Upper lobe of left lung (tissue), 6 donors: ENCODE results near the gene B3GAT2. TPM values are rescaled to one million over a fixed set of nuclear protein-coding genes. Genes with fewer than 3 reads are reported as not detected.

Experiments
- ATAC-seq, 2 donors: fragments of 200-7000 bp; cut with Tn5 transposase; one replicate each; pipeline ENCODE4 v1.9.1; 2022; ENCODE audit warnings: mild to moderate bottlenecking in 2 of 2, moderate library complexity in 2 of 2; ENCODE audit not compliant: low FRiP score in 2 of 2
- DNase-seq, 2 donors: peaks; one replicate each; pipeline ENCODE4 v3.0.0-alpha.2; 2019 to 2020
- H3K27ac ChIP-seq, 4 donors: fragments of 200-600 bp; sonication (generic); one replicate each; pipeline ENCODE4 v1.5.1; 2016 to 2019
- H3K27me3 ChIP-seq, 4 donors: fragments of 200-600 bp; sonication (generic); one replicate each; pipeline ENCODE4 v1.5.1; 2017 to 2019
- H3K36me3 ChIP-seq, 4 donors: fragments of 200-600 bp; sonication (generic); one replicate each; pipeline ENCODE4 v1.5.1; 2016 to 2019
- H3K4me1 ChIP-seq, 4 donors: fragments of 200-600 bp; sonication (generic); one replicate each; pipeline ENCODE4 v1.5.1; 2018 to 2019
- H3K4me3 ChIP-seq, 4 donors: fragments of 200-600 bp; sonication (generic); one replicate each; pipeline ENCODE4 v1.5.1; 2017 to 2019; ENCODE audit warnings: mild to moderate bottlenecking in 2 of 4, moderate library complexity in 1 of 4
- H3K9me3 ChIP-seq, 4 donors: fragments of 200-600 bp; sonication (generic); one replicate each; pipeline ENCODE4 v1.5.1; 2018 to 2019
- EP300 ChIP-seq, 4 donors: sonication (generic); formaldehyde crosslinking; IDR thresholded peaks; one replicate each; pipeline ENCODE4 v1.5.1; 2017; ENCODE audit warnings: antibody characterized with exemption in 4 of 4, control low read depth in 2 of 4
- POLR2A ChIP-seq, 4 donors: fragments of 450-650 bp; IDR thresholded peaks; one replicate each; pipeline ENCODE4 v1.5.1; 2016 to 2017; ENCODE audit warnings: antibody characterized with exemption in 4 of 4, mild to moderate bottlenecking in 2 of 4
- POLR2AphosphoS5 ChIP-seq, 2 donors: sonication (generic); formaldehyde crosslinking; IDR thresholded peaks; one replicate each; pipeline ENCODE4 v1.5.1; 2017; ENCODE audit warnings: antibody characterized with exemption in 2 of 2
- WGBS, 2 donors: methylation state at CpG; one replicate each; pipeline ENCODE4 v1.1.5; 2017 to 2018; 5-methylcytosine and 5-hydroxymethylcytosine counted together
- total RNA-seq, 6 donors: library from RNA; depleted of rRNA in 4 of 6; stranded (reverse); fragments of >200 nt in 4 of 6; gene quantifications; one replicate each; pipeline versions ENCODE4 v1.1.0 to v1.2.1, GENCODE V29; 2016 to 2021
- TF ChIP-seq, protein P1 (sequence below), 6 experiments: fragments of 450-650 bp in 4 of 6; fragments of 200-600 bp in 2 of 6; sonication (generic) in 2 of 6; IDR thresholded peaks; one replicate each; pipeline ENCODE4 v1.5.1; 2016 to 2019; ENCODE audit warnings: antibody characterized with exemption in 6 of 6
- donor health status: DM: no; HTN: no; CAD: no; lungs with moderate emphysema.
- donor health status: DM: no; HTN: yes; CAD: no; lungs with severe emphysema.

B3GAT2 gene
- total RNA-seq, 6 donors from 2014 or later = 0.06 TPM; not detected in 5

DNA sequence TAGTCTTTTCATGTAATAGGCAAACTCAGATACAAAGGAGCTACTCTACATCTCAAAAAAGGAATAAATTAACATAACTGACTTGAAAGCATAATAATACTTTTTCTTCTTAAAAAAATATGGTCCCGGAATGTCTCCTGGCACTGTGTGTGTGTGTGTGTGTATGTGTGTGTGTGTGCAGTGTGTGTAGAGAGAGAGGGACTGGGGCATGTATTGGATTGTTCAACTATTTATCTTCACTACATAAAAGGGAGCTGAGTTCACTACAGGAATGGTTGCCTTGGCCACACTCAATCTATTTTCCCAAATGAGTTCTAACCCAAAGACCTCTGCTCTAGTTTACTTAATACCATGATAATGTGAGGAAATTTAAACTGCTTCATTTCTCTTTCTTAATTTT is 51.1 kb downstream of the B3GAT2 start:
- Histone ChIP-seq H3K27me3 (no peaks in the 10 kb centered on the region), H3K4me1 (no peaks in the 10 kb centered on the region), H3K4me3 (no peak overlapping the region), H3K9me3 (no peaks in the 10 kb centered on the region), H3K27ac (no peak overlapping the region), H3K36me3 (no peaks in the 10 kb centered on the region)
- DNase-seq = no peak
- no peak for TF ChIP-seq POLR2AphosphoS5 (IDR thresholded peaks at IDR 0.05)
- TF ChIP-seq, protein P1, sequence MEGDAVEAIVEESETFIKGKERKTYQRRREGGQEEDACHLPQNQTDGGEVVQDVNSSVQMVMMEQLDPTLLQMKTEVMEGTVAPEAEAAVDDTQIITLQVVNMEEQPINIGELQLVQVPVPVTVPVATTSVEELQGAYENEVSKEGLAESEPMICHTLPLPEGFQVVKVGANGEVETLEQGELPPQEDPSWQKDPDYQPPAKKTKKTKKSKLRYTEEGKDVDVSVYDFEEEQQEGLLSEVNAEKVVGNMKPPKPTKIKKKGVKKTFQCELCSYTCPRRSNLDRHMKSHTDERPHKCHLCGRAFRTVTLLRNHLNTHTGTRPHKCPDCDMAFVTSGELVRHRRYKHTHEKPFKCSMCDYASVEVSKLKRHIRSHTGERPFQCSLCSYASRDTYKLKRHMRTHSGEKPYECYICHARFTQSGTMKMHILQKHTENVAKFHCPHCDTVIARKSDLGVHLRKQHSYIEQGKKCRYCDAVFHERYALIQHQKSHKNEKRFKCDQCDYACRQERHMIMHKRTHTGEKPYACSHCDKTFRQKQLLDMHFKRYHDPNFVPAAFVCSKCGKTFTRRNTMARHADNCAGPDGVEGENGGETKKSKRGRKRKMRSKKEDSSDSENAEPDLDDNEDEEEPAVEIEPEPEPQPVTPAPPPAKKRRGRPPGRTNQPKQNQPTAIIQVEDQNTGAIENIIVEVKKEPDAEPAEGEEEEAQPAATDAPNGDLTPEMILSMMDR (IDR thresholded peaks at IDR 0.05) = no peak
- TF ChIP-seq POLR2A (IDR thresholded peaks at IDR 0.05) = no peak
- no peak for TF ChIP-seq EP300 (IDR thresholded peaks at IDR 0.05)
- no peak for ATAC-seq
- WGBS, 2 donors = 75 to 85% methylated on average over 1 of the region's 1 CpG

DNA sequence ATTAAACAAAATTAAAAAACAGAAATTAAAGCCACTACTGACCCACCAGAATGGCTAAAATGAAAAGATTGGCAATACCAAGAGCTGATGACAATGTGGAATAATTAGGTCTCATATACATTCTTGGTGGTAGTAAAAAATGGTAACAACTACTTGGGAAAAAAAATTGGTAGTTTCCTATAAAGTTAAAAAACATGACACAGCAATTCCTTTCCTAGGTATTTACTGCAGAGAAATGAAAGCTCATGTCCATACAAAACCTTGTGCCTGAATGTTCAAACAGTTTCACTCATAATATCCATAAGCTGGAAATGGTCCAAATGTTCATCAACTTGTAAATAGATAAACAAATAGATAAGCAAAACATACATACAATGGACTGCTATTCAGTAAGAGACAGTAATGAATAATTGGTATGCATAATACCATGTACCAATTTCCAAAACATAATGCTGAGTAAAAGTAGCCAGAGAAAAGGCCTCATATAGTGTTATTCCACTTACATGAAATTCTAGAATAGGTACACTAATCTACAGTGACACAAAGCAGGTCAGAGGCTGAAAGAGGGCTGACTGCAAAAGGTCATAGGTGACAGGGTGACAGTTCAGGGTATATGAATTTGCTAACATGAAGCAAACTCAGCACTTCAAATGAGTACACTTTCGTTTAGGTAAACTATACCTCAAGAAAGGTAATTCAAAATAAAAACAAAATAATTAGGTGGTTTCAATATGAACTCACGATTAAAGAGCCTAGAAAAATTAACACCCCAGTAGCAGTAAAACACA is 53.0 kb downstream of the B3GAT2 start:
- 65 to 69% methylated on average over 2 of the region's 2 CpGs for WGBS, 2 donors
- Histone ChIP-seq H3K27me3 (no peaks in the 10 kb centered on the region), H3K4me1 (no peaks in the 10 kb centered on the region), H3K9me3 (no peaks in the 10 kb centered on the region), H3K27ac (no peak overlapping the region), H3K36me3 (no peaks in the 10 kb centered on the region), H3K4me3 (no peak overlapping the region)
- DNase-seq (no peak), ATAC-seq (no peak)
- no peak for TF ChIP-seq POLR2A (IDR thresholded peaks at IDR 0.05)
- TF ChIP-seq EP300 (IDR thresholded peaks at IDR 0.05) = no peak
- no peak for TF ChIP-seq POLR2AphosphoS5 (IDR thresholded peaks at IDR 0.05)
- TF ChIP-seq, protein P1 (IDR thresholded peaks at IDR 0.05) = no peak

DNA sequence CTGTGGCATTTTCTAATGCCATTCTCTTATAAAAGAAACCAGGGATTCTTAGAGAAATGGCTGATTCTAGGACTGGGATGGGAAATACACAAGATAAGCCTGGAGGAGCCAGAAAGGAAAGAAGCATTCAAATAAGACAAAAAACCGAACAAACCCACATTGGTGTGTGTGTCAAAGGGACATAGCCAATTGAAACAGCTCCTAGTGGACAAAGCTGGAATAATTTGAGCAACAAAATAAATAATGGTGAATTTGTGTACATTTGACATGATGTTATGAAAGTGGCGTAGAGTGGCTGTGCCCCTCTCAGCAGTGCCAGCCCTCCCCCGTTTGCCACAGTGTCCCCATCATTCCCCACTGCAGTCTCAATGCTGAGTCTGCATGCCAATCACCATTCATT is 55.5 kb downstream of the B3GAT2 start:
- DNase-seq = no peak
- no peaks in the 10 kb centered on the region for H3K36me3 ChIP-seq
- no peak for ATAC-seq
- 73 to 80% methylated on average over 3 of the region's 3 CpGs for WGBS, 2 donors
- H3K27me3 ChIP-seq = no peaks in the 10 kb centered on the region
- H3K4me3 ChIP-seq = no peak overlapping the region
- no peaks in the 10 kb centered on the region for H3K4me1 ChIP-seq
- no peaks in the 10 kb centered on the region for H3K9me3 ChIP-seq
- TF ChIP-seq, protein P1 (IDR thresholded peaks at IDR 0.05) = no peak
- TF ChIP-seq EP300 (IDR thresholded peaks at IDR 0.05) = no peak
- TF ChIP-seq POLR2AphosphoS5 (IDR thresholded peaks at IDR 0.05) = no peak
- TF ChIP-seq POLR2A (IDR thresholded peaks at IDR 0.05) = no peak
- H3K27ac ChIP-seq = no peak overlapping the region

DNA sequence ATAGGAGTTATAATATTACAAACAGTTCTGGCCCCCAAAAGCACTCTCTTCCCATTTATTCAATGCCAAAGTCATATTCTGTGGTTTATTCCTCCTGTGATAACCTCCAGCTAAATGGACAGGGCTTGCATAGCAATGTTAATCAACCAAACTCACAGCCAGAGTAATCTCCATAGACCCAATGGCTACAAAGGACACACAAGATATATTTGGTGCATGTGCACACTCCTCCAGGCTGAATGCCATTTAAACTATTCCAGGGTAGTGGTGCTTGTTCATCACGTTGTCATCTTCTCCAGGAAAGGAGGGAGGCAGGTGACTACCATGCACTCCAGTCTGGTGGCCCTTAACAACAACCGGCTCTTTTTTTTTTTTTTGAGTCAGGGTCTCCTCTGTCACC is 56.8 kb downstream of the B3GAT2 start:
- 55 to 70% methylated on average over 2 of the region's 2 CpGs for whole genome bisulfite sequencing, 2 donors
- Histone ChIP-seq H3K4me3 (no peak overlapping the region), H3K27me3 (no peaks in the 10 kb centered on the region), H3K9me3 (no peaks in the 10 kb centered on the region), H3K36me3 (no peaks in the 10 kb centered on the region), H3K4me1 (no peaks in the 10 kb centered on the region), H3K27ac (no peak overlapping the region)
- DNase-seq (no peak), ATAC-seq (no peak)
- TF ChIP-seq POLR2AphosphoS5 (IDR thresholded peaks at IDR 0.05) = no peak
- no peak for TF ChIP-seq EP300 (IDR thresholded peaks at IDR 0.05)

DNA sequence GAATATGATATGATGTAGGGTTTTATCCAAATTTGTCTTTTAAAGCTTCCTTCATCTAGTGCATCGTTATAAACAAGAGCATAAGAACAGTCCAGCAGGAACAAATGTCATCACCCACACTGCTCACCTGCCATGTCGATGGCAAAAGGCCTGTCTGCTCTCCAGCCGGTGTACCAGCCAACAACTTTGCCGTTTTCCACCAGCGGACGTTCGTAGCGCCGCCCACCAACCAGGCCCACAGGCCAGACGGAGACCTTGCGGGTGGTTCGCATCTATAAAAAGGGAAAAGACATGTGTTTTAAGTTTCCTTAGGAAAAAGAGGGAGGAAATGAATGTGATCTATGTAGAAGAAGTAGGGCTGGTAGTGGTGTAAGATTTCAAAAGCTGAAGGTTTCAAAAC is 62.9 kb downstream of the B3GAT2 start:
- ATAC-seq = no peak
- no peak overlapping the region for H3K27ac ChIP-seq
- H3K36me3 ChIP-seq = no peaks in the 10 kb centered on the region
- DNase-seq = peak in 1 of 2 donors; percentile 48
- H3K4me3 ChIP-seq = no peak overlapping the region
- TF ChIP-seq EP300 (IDR thresholded peaks at IDR 0.05) = no peak
- TF ChIP-seq POLR2A (IDR thresholded peaks at IDR 0.05) = no peak
- no peak for TF ChIP-seq POLR2AphosphoS5 (IDR thresholded peaks at IDR 0.05)
- TF ChIP-seq, protein P1 (IDR thresholded peaks at IDR 0.05) = no peak
- no peaks in the 10 kb centered on the region for H3K27me3 ChIP-seq
- WGBS, 2 donors = 88 to 95% methylated on average over 12 of the region's 12 CpGs
- H3K9me3 ChIP-seq = no peaks in the 10 kb centered on the region
- no peaks in the 10 kb centered on the region for H3K4me1 ChIP-seq
